Thoracic aorta (tissue), 2 donors: ENCODE data around the gene WDR27. TPM values are rescaled to one million over a fixed set of nuclear protein-coding genes. Genes with fewer than 3 reads are reported as not detected.
"Not testable (repeated sequence)": the region's sequence is repeated elsewhere in the genome, so short reads cannot be mapped to it uniquely, and the experiment has no call there.

ENCODE experiments used
- ATAC-seq: fragments of 150-250 bp; one replicate; pipeline ENCODE4 v1.8.0; 2017; ENCODE audit warnings: low read depth; ENCODE audit not compliant: insufficient number of reproducible peaks, low FRiP score
- DNase-seq: peaks from one replicate; pipeline ENCODE4 v3.0.0-alpha.2; 2020; ENCODE audit warnings: low spot score
- H3K27ac ChIP-seq, 2 donors: fragments of 200-600 bp; sonication (generic); 1 replicate in 1 of 2; 2 replicates in 1 of 2; pipeline ENCODE4 v1.5.1; 2016; ENCODE audit warnings: mild to moderate bottlenecking in 2 of 2, moderate library complexity in 2 of 2
- H3K27me3 ChIP-seq: fragments of 200-600 bp; sonication (generic); replicated peaks from 2 replicates; pipeline ENCODE4 v1.6.0; 2016; ENCODE audit warnings: mild to moderate bottlenecking; ENCODE audit not compliant: insufficient read depth
- H3K36me3 ChIP-seq: fragments of 200-600 bp; sonication (generic); one replicate; pipeline ENCODE4 v1.5.1; 2016
- H3K4me1 ChIP-seq, 2 donors: fragments of 200-600 bp; sonication (generic); 1 replicate in 1 of 2; 2 replicates in 1 of 2; pipeline versions ENCODE4 v1.5.1 to v1.6.0; 2016; ENCODE audit warnings: low read depth in 2 of 2, mild to moderate bottlenecking in 1 of 2; ENCODE audit not compliant: control insufficient read depth in 1 of 2
- H3K4me3 ChIP-seq: fragments of 200-600 bp; sonication (generic); 2 replicates; pipeline ENCODE4 v1.5.1; 2016; ENCODE audit warnings: mild to moderate bottlenecking
- H3K9me3 ChIP-seq: fragments of 200-600 bp; sonication (generic); 2 replicates; pipeline ENCODE4 v1.5.1; 2016
- CTCF ChIP-seq: fragments of 200-600 bp; sonication (generic); IDR thresholded peaks from one replicate; pipeline ENCODE4 v1.5.1; 2019; ENCODE audit warnings: antibody characterized with exemption
- total RNA-seq, 2 donors: library from RNA; depleted of rRNA; stranded (reverse); fragments of >200 nt; gene quantifications; one replicate each; pipeline versions ENCODE4 v1.1.0 to v1.2.3, GENCODE V29; 2016

WDR27 gene
- total RNA-seq, 2 donors from 2014 or later, result 22.5 to 48.2 TPM

- Histone ChIP-seq H3K4me1 (peaks cover 4 to 15% of the 10 kb centered on the region in 2 donors), H3K9me3 (no peaks in the 10 kb centered on the region), H3K27me3 (no peaks in the 10 kb centered on the region), H3K36me3 (no peaks in the 10 kb centered on the region), H3K27ac (no peak overlapping the region), H3K4me3 (no peak overlapping the region)
- DNase-seq, result no peak
- no peak for ATAC-seq
- no peak for TF ChIP-seq CTCF
These were observed 81.4 kb downstream of the WDR27 start for GRCh38 chr6:169620171-169621130.

GRCh38 chr6:169619650-169620049 lies 82.2 kb downstream of the WDR27 start:
- TF ChIP-seq CTCF, result no peak
- H3K4me3 ChIP-seq, result no peak overlapping the region
- H3K27ac ChIP-seq, result no peak overlapping the region
- peaks cover 4 to 15% of the 10 kb centered on the region in 2 donors for H3K4me1 ChIP-seq
- no peaks in the 10 kb centered on the region for H3K9me3 ChIP-seq
- no peak for DNase-seq
- H3K36me3 ChIP-seq, result no peaks in the 10 kb centered on the region
- no peak for ATAC-seq
- no peaks in the 10 kb centered on the region for H3K27me3 ChIP-seq

- Histone ChIP-seq H3K4me3 (no peak overlapping the region), H3K4me1 (peaks cover 4 to 15% of the 10 kb centered on the region in 2 donors), H3K9me3 (no peaks in the 10 kb centered on the region), H3K36me3 (no peaks in the 10 kb centered on the region), H3K27me3 (no peaks in the 10 kb centered on the region), H3K27ac (peak overlapping the region in 1 of 2 donors; percentile 41)
- ATAC-seq (peak; percentile 50), DNase-seq (no peak)
- no peak for TF ChIP-seq CTCF
These were observed 83.0 kb downstream of the WDR27 start for GRCh38 chr6:169618526-169619490.

GRCh38 chr6:169617562-169617961 lies 84.3 kb downstream of the WDR27 start:
- H3K4me1 ChIP-seq, result peaks cover 4 to 15% of the 10 kb centered on the region in 2 donors
- no peak for DNase-seq
- no peak for ATAC-seq
- H3K36me3 ChIP-seq, result no peaks in the 10 kb centered on the region
- no peak overlapping the region for H3K4me3 ChIP-seq
- H3K9me3 ChIP-seq, result no peaks in the 10 kb centered on the region
- peak overlapping the region in 1 of 2 donors; percentile 17 for H3K27ac ChIP-seq
- TF ChIP-seq CTCF, result no peak
- no peaks in the 10 kb centered on the region for H3K27me3 ChIP-seq

GRCh38 chr6:169608609-169609008 lies 93.2 kb downstream of the WDR27 start:
- not testable (repeated sequence) for H3K27ac ChIP-seq, H3K4me1 ChIP-seq, H3K27me3 ChIP-seq, H3K36me3 ChIP-seq, H3K9me3 ChIP-seq, DNase-seq, ATAC-seq, H3K4me3 ChIP-seq
